Stimulated activated CD8-positive, alpha-beta memory T cell treated with anti-CD3 and anti-CD28 coated beads, Interleukin-4, amount 100 ng/mL, for 4 hours (primary cell): ENCODE results near the gene CASK.
"Not testable (repeated sequence)": the region's sequence is repeated elsewhere in the genome, so short reads cannot be mapped to it uniquely, and the experiment has no call there.

ENCODE experiments used
- DNase-seq, 2 donors: peaks; one replicate each; pipeline ENCODE4 v3.0.0-alpha.2; 2020; ENCODE audit warnings: low read depth in 2 of 2, low spot score in 1 of 2

The CASK gene

GRCh38 chrX:41703574-41704029 lies 219.8 kb downstream of the CASK start:
- no peak for DNase-seq

GRCh38 chrX:41695426-41695825 lies 227.9 kb downstream of the CASK start:
- DNase-seq, result no peak

- no peak for DNase-seq
Observed at GRCh38 chrX:41693024-41693423, 230.3 kb downstream of the CASK start.

- no peak for DNase-seq
Observed at GRCh38 chrX:41692162-41692749, 231.1 kb downstream of the CASK start.

- no peak for DNase-seq
Observed at GRCh38 chrX:41689711-41690110, 233.6 kb downstream of the CASK start.

- DNase-seq, result no peak
Observed at GRCh38 chrX:41688835-41689234, 234.5 kb downstream of the CASK start, which contains the start of gene GPR34. TSS of gene GPR34 (plus strand) at chrX:41688973. CDS start at chrX:41695634, 6,661 bp downstream.

GRCh38 chrX:41688156-41688555 lies 235.2 kb downstream of the CASK start:
- no peak for DNase-seq

GRCh38 chrX:41686788-41687187 lies 236.6 kb downstream of the CASK start:
- DNase-seq, result no peak

GRCh38 chrX:41684940-41685339 lies 238.4 kb downstream of the CASK start:
- DNase-seq, result no peak

GRCh38 chrX:41684138-41684537 lies 239.2 kb downstream of the CASK start:
- DNase-seq, result no peak

- no peak for DNase-seq
Observed at GRCh38 chrX:41677183-41678060, 245.9 kb downstream of the CASK start.

- not testable (repeated sequence) for DNase-seq
Observed at GRCh38 chrX:41676361-41676760, 247.0 kb downstream of the CASK start.

GRCh38 chrX:41672643-41673042 lies 250.7 kb downstream of the CASK start:
- no peak for DNase-seq

- DNase-seq, result no peak
Observed at GRCh38 chrX:41671082-41671481, 252.3 kb downstream of the CASK start.

GRCh38 chrX:41670112-41670511 lies 253.2 kb downstream of the CASK start:
- no peak for DNase-seq

- no peak for DNase-seq
Observed at GRCh38 chrX:41667631-41668030, 255.7 kb downstream of the CASK start.

GRCh38 chrX:41666251-41666650 lies 257.1 kb downstream of the CASK start:
- no peak for DNase-seq

- DNase-seq, result no peak
Observed at GRCh38 chrX:41665686-41666085, 257.7 kb downstream of the CASK start.

GRCh38 chrX:41664908-41665307 lies 258.4 kb downstream of the CASK start:
- DNase-seq, result no peak

GRCh38 chrX:41664375-41664901 lies 258.9 kb downstream of the CASK start:
- no peak for DNase-seq

GRCh38 chrX:41661366-41662095 lies 261.8 kb downstream of the CASK start:
- no peak for DNase-seq

- no peak for DNase-seq
Observed at GRCh38 chrX:41655631-41656030, 267.7 kb downstream of the CASK start.
